WERI-Rb-1 (cell line): Measurements from ENCODE around the gene GNAO1.

Source experiments
- DNase-seq: peaks from one replicate; pipeline ENCODE4 v3.0.0-alpha.2; 2020
- H3K27ac ChIP-seq: fragments of 250-450 bp; sonication (Bioruptor Pico); 2 replicates; pipeline ENCODE4 v1.5.1; 2020; ENCODE audit warnings: mild to moderate bottlenecking, moderate library complexity
- H3K27me3 ChIP-seq: fragments of 250-450 bp; sonication (Bioruptor Pico); 2 replicates; pipeline ENCODE4 v1.5.1; 2021; ENCODE audit warnings: mild to moderate bottlenecking, low read depth, moderate library complexity; ENCODE audit not compliant: insufficient read depth, severe bottlenecking
- H3K36me3 ChIP-seq: fragments of 250-450 bp; sonication (Bioruptor Pico); 2 replicates; pipeline ENCODE4 v1.5.1; 2020; ENCODE audit warnings: mild to moderate bottlenecking, moderate library complexity
- H3K4me3 ChIP-seq: 2 replicates; pipeline ENCODE4 v1.5.1; 2011; ENCODE audit warnings: low read depth, mild to moderate bottlenecking, control low read depth, low read length
- H3K9me3 ChIP-seq: fragments of 250-450 bp; sonication (Bioruptor Pico); 2 replicates; pipeline ENCODE4 v1.5.1; 2021; ENCODE audit warnings: mild to moderate bottlenecking, moderate library complexity; ENCODE audit not compliant: severe bottlenecking
- TF ChIP-seq, protein P1 (sequence below): IDR thresholded peaks from 2 replicates; pipeline ENCODE4 v1.5.1; 2011; ENCODE audit warnings: low read depth, mild to moderate bottlenecking, control low read depth, inconsistent platforms, low read length

The GNAO1 gene

DNA sequence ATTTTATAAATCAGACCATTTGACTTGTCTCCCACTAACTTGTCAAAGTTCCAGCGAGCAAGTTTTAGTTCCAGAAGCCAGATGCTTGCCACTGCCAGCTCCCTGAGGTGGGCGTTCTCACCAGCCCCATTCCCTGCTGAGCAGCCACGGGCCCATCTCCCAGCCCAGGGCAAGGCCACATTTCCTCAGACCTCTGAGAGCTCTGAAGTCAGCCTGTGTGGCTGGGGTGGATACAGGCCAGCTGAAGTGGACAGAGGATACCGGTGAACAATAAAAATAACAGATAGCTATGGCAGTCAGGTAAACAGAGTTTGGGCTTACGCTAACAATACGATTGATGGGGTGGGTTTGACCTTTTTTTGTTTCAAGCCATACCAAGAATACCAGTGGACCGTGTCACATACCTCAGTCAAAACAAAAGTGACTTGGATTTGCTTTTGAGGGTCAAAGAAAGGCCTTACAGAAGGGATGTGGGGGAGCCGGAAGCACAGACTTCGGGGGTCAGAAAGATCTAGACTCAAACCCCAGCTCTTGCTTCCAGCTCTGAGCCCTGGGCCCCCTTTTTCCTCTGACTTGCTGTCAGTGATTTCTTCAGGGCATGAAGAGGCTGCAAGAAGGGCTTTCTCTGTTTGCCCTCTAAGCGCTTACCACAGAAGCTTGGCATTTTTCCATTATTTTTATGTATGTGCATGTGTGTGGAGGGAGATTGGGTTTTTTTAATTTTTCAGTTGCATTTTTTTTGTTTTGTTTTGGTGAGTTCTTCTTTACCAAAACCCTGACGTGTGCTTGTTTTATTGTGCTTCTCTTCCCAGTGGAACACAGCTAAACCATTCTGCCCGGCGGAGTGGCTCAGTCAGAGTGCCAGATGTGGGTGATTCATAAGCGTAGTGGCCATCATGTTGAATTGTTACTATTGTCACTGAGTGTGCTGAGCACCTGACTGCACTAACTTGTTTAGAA lies 109.9 kb downstream of the GNAO1 start:
- H3K9me3 ChIP-seq: no peaks in the 10 kb centered on the region
- no peaks in the 10 kb centered on the region for H3K27me3 ChIP-seq
- H3K27ac ChIP-seq: no peak overlapping the region
- no peak overlapping the region for H3K4me3 ChIP-seq
- no peaks in the 10 kb centered on the region for H3K36me3 ChIP-seq
- no peak for DNase-seq
- TF ChIP-seq, protein P1, sequence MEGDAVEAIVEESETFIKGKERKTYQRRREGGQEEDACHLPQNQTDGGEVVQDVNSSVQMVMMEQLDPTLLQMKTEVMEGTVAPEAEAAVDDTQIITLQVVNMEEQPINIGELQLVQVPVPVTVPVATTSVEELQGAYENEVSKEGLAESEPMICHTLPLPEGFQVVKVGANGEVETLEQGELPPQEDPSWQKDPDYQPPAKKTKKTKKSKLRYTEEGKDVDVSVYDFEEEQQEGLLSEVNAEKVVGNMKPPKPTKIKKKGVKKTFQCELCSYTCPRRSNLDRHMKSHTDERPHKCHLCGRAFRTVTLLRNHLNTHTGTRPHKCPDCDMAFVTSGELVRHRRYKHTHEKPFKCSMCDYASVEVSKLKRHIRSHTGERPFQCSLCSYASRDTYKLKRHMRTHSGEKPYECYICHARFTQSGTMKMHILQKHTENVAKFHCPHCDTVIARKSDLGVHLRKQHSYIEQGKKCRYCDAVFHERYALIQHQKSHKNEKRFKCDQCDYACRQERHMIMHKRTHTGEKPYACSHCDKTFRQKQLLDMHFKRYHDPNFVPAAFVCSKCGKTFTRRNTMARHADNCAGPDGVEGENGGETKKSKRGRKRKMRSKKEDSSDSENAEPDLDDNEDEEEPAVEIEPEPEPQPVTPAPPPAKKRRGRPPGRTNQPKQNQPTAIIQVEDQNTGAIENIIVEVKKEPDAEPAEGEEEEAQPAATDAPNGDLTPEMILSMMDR: no peak

DNA sequence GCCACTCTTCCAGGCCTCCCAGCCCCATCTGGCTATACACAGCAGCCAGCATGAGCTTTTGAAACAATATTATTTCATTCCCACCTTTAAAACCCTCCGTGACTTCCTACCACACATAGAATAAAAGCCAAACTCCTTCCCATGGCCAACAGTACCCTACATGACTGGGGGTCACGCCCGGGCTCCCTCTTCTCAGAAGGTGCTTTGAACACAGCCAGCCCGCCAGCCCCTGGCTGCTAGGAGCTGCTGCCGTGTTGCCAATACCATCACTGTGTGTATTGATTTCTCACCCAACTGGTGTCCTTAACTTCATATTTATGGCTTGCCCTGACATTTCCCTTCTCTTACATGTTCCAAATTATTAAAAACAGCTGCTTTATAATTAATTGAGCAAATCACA lies 111.2 kb downstream of the GNAO1 start:
- DNase-seq: no peak
- Histone ChIP-seq H3K27ac (no peak overlapping the region), H3K9me3 (no peaks in the 10 kb centered on the region), H3K27me3 (no peaks in the 10 kb centered on the region), H3K4me3 (no peak overlapping the region), H3K36me3 (no peaks in the 10 kb centered on the region)
- TF ChIP-seq, protein P1: no peak

DNA sequence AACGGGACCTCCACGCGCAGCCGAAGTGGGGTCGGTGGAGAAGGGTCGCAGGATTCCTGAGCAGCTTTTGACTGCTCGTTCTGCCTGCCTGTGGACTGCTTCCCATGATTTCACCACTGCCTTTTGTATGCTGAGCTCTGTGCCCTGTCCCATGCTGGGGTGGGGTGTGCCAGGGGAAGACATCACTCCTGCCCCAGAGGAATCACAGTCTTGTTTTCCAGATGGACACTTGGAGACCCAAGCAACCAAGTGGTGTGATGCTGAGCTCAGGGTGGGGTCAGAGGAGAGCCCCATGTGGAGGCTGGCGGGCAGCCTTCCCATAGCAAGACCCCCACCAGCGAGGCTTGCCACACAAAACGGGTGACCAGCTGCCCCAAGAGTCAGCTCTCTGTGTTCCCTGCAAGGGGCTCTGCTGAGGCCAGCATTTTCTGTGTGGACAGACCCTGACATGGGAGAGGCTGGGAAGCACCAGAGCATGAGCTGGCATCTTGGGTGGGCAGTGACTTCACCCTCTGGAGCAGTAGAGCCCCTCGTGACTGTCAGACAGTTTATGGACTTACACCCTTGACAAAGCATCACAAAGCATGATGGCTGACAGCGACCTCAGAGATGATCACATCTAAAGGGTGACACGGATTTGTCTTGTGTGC lies 111.9 kb downstream of the GNAO1 start:
- Histone ChIP-seq H3K36me3 (no peaks in the 10 kb centered on the region), H3K4me3 (no peak overlapping the region), H3K27ac (no peak overlapping the region), H3K9me3 (no peaks in the 10 kb centered on the region), H3K27me3 (no peaks in the 10 kb centered on the region)
- TF ChIP-seq, protein P1: no peak
- DNase-seq: no peak

DNA sequence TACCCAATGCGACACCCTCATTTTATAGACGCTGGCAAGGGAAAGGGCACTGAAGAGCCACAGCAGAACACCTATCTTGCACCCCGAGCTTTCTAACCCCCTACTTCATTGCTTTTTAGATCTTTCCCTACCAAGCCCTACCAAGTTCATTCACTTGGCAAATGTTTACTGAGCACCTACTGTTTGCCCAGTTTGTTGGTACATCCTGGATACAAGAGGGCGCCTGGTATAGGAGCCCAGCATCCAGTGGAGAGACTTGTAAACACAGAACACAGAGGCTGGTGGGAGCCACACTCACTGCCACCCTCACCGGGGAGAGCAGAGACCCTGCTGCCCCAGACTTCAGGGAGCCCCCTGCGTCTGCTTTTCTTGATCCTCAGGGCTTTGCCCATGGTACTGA lies 112.6 kb downstream of the GNAO1 start:
- H3K27ac ChIP-seq: no peak overlapping the region
- H3K36me3 ChIP-seq: no peaks in the 10 kb centered on the region
- H3K4me3 ChIP-seq: no peak overlapping the region
- H3K27me3 ChIP-seq: no peaks in the 10 kb centered on the region
- no peaks in the 10 kb centered on the region for H3K9me3 ChIP-seq
- no peak for DNase-seq
- TF ChIP-seq, protein P1: no peak

DNA sequence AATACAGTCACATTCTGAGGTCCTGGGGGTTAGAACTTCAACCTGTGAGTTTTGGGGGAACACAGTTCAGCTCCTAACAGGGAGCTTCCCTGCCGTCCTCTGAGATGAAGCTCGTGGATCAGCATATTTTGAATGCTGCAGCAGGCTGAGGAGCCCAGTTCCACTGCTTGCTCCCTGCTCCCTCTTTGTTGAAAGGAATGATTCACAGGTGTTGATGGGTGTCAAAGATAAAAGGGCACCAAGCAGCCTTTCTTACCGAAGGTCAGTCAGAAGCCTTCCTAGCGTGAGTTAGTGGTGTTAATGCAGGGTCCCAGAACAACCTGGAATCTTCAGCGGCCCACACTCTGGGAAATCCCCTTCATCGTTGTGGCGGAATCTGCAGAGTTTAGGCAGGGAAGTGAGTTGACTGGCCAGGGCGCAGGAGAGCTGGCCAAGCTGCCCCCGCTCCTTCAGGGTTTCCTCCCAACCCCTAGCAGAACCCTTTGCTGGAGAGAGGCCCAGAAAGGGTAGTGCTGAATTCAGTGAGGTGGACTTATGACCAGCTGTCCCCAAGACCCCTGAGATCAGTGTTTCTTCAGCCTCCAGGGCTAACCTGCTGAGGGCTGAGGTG lies 114.8 kb downstream of the GNAO1 start:
- no peaks in the 10 kb centered on the region for H3K9me3 ChIP-seq
- no peak overlapping the region; the same call in 1 of the 2 replicates for H3K27ac ChIP-seq
- H3K27me3 ChIP-seq: no peaks in the 10 kb centered on the region
- TF ChIP-seq, protein P1: no peak
- no peak for DNase-seq
- H3K4me3 ChIP-seq: no peak overlapping the region
- H3K36me3 ChIP-seq: no peaks in the 10 kb centered on the region
